ENCODE measurements around the gene CACNB3. TPM values are rescaled to one million over a fixed set of nuclear protein-coding genes. Genes with fewer than 3 reads are reported as not detected.

Gene CACNB3
- total RNA-seq, 1 donor from 2014 or later = 40.5 TPM

DNA sequence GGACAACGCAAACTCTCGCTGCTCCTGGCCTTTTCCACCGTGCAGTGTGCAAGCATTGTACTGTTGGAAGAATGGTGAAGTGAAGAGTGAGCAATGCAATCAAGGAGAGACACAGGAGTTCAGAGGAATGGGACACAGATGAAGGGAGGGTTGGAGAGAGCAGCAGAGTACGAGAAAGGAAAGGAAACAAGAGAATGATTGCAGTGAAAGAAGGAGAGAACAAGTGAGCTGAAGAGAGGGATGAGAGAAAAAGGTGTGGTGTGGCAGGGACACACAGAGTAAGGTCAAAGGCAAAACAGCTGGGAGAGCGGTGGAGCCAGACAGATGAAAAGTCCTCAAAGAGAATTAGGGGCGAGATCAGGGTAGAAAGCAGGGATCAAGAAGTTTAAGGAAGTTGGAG, 13.0 kb downstream of the CACNB3 start:
- no peaks in the 10 kb centered on the region for H3K79me2 ChIP-seq (ENCODE audit: insufficient read depth, low read length)
- no peak overlapping the region for H3K27ac ChIP-seq (ENCODE audit: low read depth, low read length)
- H3K4me1 ChIP-seq (ENCODE audit: insufficient read depth, low read length) = no peaks in the 10 kb centered on the region
- no peak overlapping the region for H3K4me3 ChIP-seq (ENCODE audit: insufficient read depth, low read depth, low read length)
- Mint-ChIP-seq H3K27me3 (ENCODE audit: low read depth, unreplicated experiment) (no peaks in the 10 kb centered on the region), H3K9me3 (ENCODE audit: unreplicated experiment) (no peaks in the 10 kb centered on the region), H3K4me1 (ENCODE audit: low read depth, unreplicated experiment) (no peaks in the 10 kb centered on the region), H3K27ac (ENCODE audit: unreplicated experiment) (no peak overlapping the region), H3K4me3 (ENCODE audit: unreplicated experiment) (no peak overlapping the region), H3K36me3 (ENCODE audit: low read depth, unreplicated experiment) (peaks cover 34% of the 10 kb centered on the region)
- H3K9ac ChIP-seq (ENCODE audit: low read length) = no peak overlapping the region
- H3K9me3 ChIP-seq (ENCODE audit: insufficient read depth, low read depth, low read length) = no peaks in the 10 kb centered on the region
- TF ChIP-seq, protein P1, sequence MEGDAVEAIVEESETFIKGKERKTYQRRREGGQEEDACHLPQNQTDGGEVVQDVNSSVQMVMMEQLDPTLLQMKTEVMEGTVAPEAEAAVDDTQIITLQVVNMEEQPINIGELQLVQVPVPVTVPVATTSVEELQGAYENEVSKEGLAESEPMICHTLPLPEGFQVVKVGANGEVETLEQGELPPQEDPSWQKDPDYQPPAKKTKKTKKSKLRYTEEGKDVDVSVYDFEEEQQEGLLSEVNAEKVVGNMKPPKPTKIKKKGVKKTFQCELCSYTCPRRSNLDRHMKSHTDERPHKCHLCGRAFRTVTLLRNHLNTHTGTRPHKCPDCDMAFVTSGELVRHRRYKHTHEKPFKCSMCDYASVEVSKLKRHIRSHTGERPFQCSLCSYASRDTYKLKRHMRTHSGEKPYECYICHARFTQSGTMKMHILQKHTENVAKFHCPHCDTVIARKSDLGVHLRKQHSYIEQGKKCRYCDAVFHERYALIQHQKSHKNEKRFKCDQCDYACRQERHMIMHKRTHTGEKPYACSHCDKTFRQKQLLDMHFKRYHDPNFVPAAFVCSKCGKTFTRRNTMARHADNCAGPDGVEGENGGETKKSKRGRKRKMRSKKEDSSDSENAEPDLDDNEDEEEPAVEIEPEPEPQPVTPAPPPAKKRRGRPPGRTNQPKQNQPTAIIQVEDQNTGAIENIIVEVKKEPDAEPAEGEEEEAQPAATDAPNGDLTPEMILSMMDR (IDR thresholded peaks at IDR 0.05; ENCODE audit: insufficient read depth, low read depth, low read length) = no peak
- no peak for TF ChIP-seq EZH2 (IDR thresholded peaks at IDR 0.05; ENCODE audit: insufficient read depth, low read length)
- no peak for FAIRE-seq
- H4K20me1 ChIP-seq (ENCODE audit: insufficient read depth, low read length) = peaks cover 50% of the 10 kb centered on the region
- H3K36me3 ChIP-seq (ENCODE audit: insufficient read depth, low read length) = peaks cover 54% of the 10 kb centered on the region
- DNase-seq (ENCODE audit: low read depth) = no peak
- H3K27me3 ChIP-seq (ENCODE audit: insufficient read depth, low read length) = no peaks in the 10 kb centered on the region
- no peak overlapping the region for H3K4me2 ChIP-seq (ENCODE audit: low read length)
- H2AFZ ChIP-seq (ENCODE audit: low read depth, low read length) = no peak overlapping the region

DNA sequence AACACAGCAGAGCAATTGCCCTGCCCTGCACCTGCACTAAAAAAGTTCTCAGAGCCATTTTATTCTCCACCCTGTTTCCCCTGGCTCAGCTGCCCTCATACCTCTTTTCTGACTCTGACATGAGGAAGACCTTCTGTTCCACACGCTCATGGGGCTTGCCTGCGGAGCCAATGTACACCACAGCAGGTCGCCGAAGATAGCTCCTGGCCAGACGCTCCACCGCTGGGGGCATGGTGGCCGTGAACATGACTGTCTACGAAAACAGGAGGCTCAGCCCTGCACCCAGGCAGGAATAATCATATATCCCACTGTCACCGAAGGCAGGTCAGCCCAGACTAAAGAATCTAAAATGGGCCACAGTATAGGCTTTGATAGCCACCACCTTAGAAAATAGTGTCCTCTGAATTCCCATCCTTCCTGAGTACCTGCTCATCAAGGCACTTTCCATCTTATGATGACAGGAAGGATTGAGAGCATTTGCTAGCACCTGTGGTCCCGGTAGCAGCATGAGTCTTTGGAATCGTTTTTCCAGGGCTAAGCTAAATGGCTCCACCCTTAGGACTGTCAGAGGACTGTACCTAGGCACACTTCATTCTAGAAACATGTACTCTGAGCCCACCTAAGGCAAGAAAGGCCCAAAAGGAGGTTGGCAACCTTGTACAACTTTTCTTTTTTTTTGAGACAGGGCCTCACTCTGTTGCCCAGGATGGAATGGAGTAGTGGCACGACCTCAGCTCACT, 14.2 kb downstream of the CACNB3 start:
- peaks cover 63% of the 10 kb centered on the region for H3K36me3 ChIP-seq (ENCODE audit: insufficient read depth, low read length)
- H3K9me3 ChIP-seq (ENCODE audit: insufficient read depth, low read depth, low read length) = no peaks in the 10 kb centered on the region

More for the DNA sequence above, 14.2 kb downstream of the CACNB3 start:
- H3K27me3 ChIP-seq (ENCODE audit: insufficient read depth, low read length) = no peaks in the 10 kb centered on the region
- H3K27ac ChIP-seq (ENCODE audit: low read depth, low read length) = no peak overlapping the region
- no peak overlapping the region for H3K4me3 ChIP-seq (ENCODE audit: insufficient read depth, low read depth, low read length)
- no peak overlapping the region for H3K4me2 ChIP-seq (ENCODE audit: low read length)
- H3K36me3 Mint-ChIP-seq (ENCODE audit: low read depth, unreplicated experiment) = peaks cover 39% of the 10 kb centered on the region
- no peaks in the 10 kb centered on the region for H3K4me1 Mint-ChIP-seq (ENCODE audit: low read depth, unreplicated experiment)
- FAIRE-seq (no peak), DNase-seq (ENCODE audit: low read depth) (no peak)
- TF ChIP-seq, protein P1 (IDR thresholded peaks at IDR 0.05; ENCODE audit: insufficient read depth, low read depth, low read length) = no peak
- no peak for TF ChIP-seq EZH2 (IDR thresholded peaks at IDR 0.05; ENCODE audit: insufficient read depth, low read length)
- peaks cover 48% of the 10 kb centered on the region for H4K20me1 ChIP-seq (ENCODE audit: insufficient read depth, low read length)
- no peaks in the 10 kb centered on the region for H3K4me1 ChIP-seq (ENCODE audit: insufficient read depth, low read length)
- no peak overlapping the region for H3K9ac ChIP-seq (ENCODE audit: low read length)
- H3K27me3 Mint-ChIP-seq (ENCODE audit: low read depth, unreplicated experiment) = no peaks in the 10 kb centered on the region
- H3K4me3 Mint-ChIP-seq (ENCODE audit: unreplicated experiment) = no peak overlapping the region
- H3K27ac Mint-ChIP-seq (ENCODE audit: unreplicated experiment) = no peak overlapping the region
- H3K9me3 Mint-ChIP-seq (ENCODE audit: unreplicated experiment) = no peaks in the 10 kb centered on the region
- H2AFZ ChIP-seq (ENCODE audit: low read depth, low read length) = no peak overlapping the region
- H3K79me2 ChIP-seq (ENCODE audit: insufficient read depth, low read length) = no peaks in the 10 kb centered on the region

Measured in astrocyte (in vitro differentiated cells and primary cell).